SK-N-SH (cell line): ENCODE data around the gene DNAJB7.

Experiments
- CHD2 ChIP-seq: fragments of 150-350 bp; IDR thresholded peaks from 2 replicates; pipeline ENCODE4 v1.6.1; 2018; ENCODE audit warnings: low read length; ENCODE audit not compliant: partially characterized antibody
- ELF1 ChIP-seq: IDR thresholded peaks from 2 replicates; pipeline ENCODE4 v1.4.0; 2012
- EP300 ChIP-seq, 2 experiments: IDR thresholded peaks; 2 replicates each; pipeline versions ENCODE4 v1.4.0 to v1.6.1; 2012; ENCODE audit warnings: borderline replicate concordance in 1 of 2, low read depth in 1 of 2, low read length in 1 of 2
- EZH2phosphoT487 ChIP-seq: fragments of 200-600 bp; sonication (generic); IDR thresholded peaks from 2 replicates; pipeline ENCODE4 v1.6.1; 2017; ENCODE audit warnings: low read depth, mixed run types, mild to moderate bottlenecking, antibody characterized with exemption, moderate library complexity, borderline replicate concordance
- NFIC ChIP-seq: IDR thresholded peaks from 2 replicates; pipeline ENCODE4 v1.4.0; 2012; ENCODE audit warnings: borderline replicate concordance
- POLR2AphosphoS5 ChIP-seq: IDR thresholded peaks from 2 replicates; pipeline ENCODE4 v1.6.1; 2012; ENCODE audit warnings: low read depth, low read length
- SMC3 ChIP-seq: IDR thresholded peaks from 2 replicates; pipeline ENCODE4 v1.6.1; 2012; ENCODE audit warnings: low read depth, low read length, improper control_type of control experiment
- TAF1 ChIP-seq: IDR thresholded peaks from 2 replicates; pipeline ENCODE4 v1.6.1; 2012; ENCODE audit warnings: low read depth, mild to moderate bottlenecking, low read length, moderate library complexity, borderline replicate concordance
- TF ChIP-seq, protein P1 (sequence below): fragments of 200-600 bp; sonication (generic); IDR thresholded peaks from 2 replicates; pipeline ENCODE4 v1.6.1; 2017; ENCODE audit warnings: antibody characterized with exemption, mild to moderate bottlenecking, moderate library complexity
- TF ChIP-seq, protein P2 (sequence below): IDR thresholded peaks from 2 replicates; pipeline ENCODE4 v1.6.1; 2012; ENCODE audit warnings: mild to moderate bottlenecking, low read depth, low read length, moderate library complexity
- TF ChIP-seq, protein P3 (sequence below): IDR thresholded peaks from 2 replicates; pipeline ENCODE4 v1.4.0; 2012; ENCODE audit warnings: low read depth, borderline replicate concordance
- TF ChIP-seq, protein P4 (sequence below): IDR thresholded peaks from 2 replicates; pipeline ENCODE4 v1.4.0; 2012; ENCODE audit warnings: low read depth, borderline replicate concordance

DNA sequence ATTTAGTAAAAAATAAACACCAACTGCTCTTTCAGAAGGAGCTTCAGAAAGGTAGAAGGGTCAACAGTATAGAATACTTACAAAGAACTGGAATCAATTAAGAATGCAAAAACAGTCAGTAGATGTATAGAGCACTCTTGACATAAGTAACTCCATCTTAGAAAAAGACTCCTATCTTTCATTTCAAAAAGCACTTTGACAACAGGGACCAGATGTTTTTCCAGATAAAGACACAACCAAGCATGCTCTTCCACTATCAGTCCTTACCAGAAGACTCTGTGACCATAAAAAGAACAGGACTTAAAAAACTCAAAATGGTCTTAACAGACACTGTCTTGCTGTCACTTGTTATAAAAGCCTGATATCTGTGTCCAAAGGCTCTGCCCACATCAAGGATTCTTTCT, 48.0 kb downstream of the DNAJB7 start:
- TF ChIP-seq, protein P1, sequence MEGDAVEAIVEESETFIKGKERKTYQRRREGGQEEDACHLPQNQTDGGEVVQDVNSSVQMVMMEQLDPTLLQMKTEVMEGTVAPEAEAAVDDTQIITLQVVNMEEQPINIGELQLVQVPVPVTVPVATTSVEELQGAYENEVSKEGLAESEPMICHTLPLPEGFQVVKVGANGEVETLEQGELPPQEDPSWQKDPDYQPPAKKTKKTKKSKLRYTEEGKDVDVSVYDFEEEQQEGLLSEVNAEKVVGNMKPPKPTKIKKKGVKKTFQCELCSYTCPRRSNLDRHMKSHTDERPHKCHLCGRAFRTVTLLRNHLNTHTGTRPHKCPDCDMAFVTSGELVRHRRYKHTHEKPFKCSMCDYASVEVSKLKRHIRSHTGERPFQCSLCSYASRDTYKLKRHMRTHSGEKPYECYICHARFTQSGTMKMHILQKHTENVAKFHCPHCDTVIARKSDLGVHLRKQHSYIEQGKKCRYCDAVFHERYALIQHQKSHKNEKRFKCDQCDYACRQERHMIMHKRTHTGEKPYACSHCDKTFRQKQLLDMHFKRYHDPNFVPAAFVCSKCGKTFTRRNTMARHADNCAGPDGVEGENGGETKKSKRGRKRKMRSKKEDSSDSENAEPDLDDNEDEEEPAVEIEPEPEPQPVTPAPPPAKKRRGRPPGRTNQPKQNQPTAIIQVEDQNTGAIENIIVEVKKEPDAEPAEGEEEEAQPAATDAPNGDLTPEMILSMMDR, result no peak
- TF ChIP-seq ELF1, result no peak
- TF ChIP-seq POLR2AphosphoS5, result no peak
- TF ChIP-seq, protein P2, sequence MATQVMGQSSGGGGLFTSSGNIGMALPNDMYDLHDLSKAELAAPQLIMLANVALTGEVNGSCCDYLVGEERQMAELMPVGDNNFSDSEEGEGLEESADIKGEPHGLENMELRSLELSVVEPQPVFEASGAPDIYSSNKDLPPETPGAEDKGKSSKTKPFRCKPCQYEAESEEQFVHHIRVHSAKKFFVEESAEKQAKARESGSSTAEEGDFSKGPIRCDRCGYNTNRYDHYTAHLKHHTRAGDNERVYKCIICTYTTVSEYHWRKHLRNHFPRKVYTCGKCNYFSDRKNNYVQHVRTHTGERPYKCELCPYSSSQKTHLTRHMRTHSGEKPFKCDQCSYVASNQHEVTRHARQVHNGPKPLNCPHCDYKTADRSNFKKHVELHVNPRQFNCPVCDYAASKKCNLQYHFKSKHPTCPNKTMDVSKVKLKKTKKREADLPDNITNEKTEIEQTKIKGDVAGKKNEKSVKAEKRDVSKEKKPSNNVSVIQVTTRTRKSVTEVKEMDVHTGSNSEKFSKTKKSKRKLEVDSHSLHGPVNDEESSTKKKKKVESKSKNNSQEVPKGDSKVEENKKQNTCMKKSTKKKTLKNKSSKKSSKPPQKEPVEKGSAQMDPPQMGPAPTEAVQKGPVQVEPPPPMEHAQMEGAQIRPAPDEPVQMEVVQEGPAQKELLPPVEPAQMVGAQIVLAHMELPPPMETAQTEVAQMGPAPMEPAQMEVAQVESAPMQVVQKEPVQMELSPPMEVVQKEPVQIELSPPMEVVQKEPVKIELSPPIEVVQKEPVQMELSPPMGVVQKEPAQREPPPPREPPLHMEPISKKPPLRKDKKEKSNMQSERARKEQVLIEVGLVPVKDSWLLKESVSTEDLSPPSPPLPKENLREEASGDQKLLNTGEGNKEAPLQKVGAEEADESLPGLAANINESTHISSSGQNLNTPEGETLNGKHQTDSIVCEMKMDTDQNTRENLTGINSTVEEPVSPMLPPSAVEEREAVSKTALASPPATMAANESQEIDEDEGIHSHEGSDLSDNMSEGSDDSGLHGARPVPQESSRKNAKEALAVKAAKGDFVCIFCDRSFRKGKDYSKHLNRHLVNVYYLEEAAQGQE, result no peak
- TF ChIP-seq, protein P3, sequence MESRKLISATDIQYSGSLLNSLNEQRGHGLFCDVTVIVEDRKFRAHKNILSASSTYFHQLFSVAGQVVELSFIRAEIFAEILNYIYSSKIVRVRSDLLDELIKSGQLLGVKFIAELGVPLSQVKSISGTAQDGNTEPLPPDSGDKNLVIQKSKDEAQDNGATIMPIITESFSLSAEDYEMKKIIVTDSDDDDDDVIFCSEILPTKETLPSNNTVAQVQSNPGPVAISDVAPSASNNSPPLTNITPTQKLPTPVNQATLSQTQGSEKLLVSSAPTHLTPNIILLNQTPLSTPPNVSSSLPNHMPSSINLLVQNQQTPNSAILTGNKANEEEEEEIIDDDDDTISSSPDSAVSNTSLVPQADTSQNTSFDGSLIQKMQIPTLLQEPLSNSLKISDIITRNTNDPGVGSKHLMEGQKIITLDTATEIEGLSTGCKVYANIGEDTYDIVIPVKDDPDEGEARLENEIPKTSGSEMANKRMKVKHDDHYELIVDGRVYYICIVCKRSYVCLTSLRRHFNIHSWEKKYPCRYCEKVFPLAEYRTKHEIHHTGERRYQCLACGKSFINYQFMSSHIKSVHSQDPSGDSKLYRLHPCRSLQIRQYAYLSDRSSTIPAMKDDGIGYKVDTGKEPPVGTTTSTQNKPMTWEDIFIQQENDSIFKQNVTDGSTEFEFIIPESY, result no peak
- no peak for TF ChIP-seq CHD2
- no peak for TF ChIP-seq TAF1
- no peak for TF ChIP-seq NFIC
- TF ChIP-seq, protein P4, sequence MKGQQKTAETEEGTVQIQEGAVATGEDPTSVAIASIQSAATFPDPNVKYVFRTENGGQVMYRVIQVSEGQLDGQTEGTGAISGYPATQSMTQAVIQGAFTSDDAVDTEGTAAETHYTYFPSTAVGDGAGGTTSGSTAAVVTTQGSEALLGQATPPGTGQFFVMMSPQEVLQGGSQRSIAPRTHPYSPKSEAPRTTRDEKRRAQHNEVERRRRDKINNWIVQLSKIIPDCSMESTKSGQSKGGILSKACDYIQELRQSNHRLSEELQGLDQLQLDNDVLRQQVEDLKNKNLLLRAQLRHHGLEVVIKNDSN, result no peak
- TF ChIP-seq EP300 (IDR thresholded peaks at IDR 0.05; ENCODE audit: borderline replicate concordance in 1 of 2, low read depth in 1 of 2, low read length in 1 of 2), result no peak
- no peak for TF ChIP-seq SMC3
- TF ChIP-seq EZH2phosphoT487, result no peak
